ENCODE results near the gene CWC27.

The CWC27 gene

GRCh38 chr5:64980176-64980575, 211.4 kb downstream of the CWC27 start:
- no peak for DNase-seq (ENCODE audit: low read depth)

GRCh38 chr5:64987768-64988167, 219.0 kb downstream of the CWC27 start:
- no peak for DNase-seq (ENCODE audit: low read depth)

GRCh38 chr5:65009207-65009606, 240.5 kb downstream of the CWC27 start:
- DNase-seq (ENCODE audit: low read depth): no peak

GRCh38 chr5:65010841-65011240, 242.1 kb downstream of the CWC27 start:
- no peak for DNase-seq (ENCODE audit: low read depth)

- no peak for DNase-seq (ENCODE audit: low read depth)
Measured at GRCh38 chr5:65012301-65012892, 243.7 kb downstream of the CWC27 start.

- no peak for DNase-seq (ENCODE audit: low read depth)
Measured at GRCh38 chr5:65013166-65013565, 244.4 kb downstream of the CWC27 start.

GRCh38 chr5:65014769-65015168, 246.0 kb downstream of the CWC27 start:
- DNase-seq (ENCODE audit: low read depth): peak; percentile 42

- no peak for DNase-seq (ENCODE audit: low read depth)
Measured at GRCh38 chr5:65015767-65016166, 247.0 kb downstream of the CWC27 start.

- DNase-seq (ENCODE audit: low read depth): no peak
Measured at GRCh38 chr5:65017636-65018035, 248.9 kb downstream of the CWC27 start.

- DNase-seq (ENCODE audit: low read depth): no peak
Measured at GRCh38 chr5:65018763-65019162, 250.0 kb downstream of the CWC27 start.

- no peak for DNase-seq (ENCODE audit: low read depth)
Measured at GRCh38 chr5:65020492-65020891, 251.8 kb downstream of the CWC27 start.

- DNase-seq (ENCODE audit: low read depth): no peak
Measured at GRCh38 chr5:65021527-65022226, 252.9 kb downstream of the CWC27 start.

GRCh38 chr5:65022932-65023331, 254.2 kb downstream of the CWC27 start:
- no peak for DNase-seq (ENCODE audit: low read depth)

GRCh38 chr5:65024681-65025080, 256.0 kb downstream of the CWC27 start:
- DNase-seq (ENCODE audit: low read depth): no peak

GRCh38 chr5:65026816-65027548, 258.3 kb downstream of the CWC27 start:
- DNase-seq (ENCODE audit: low read depth): no peak

GRCh38 chr5:65029178-65029577, 260.4 kb downstream of the CWC27 start:
- DNase-seq (ENCODE audit: low read depth): no peak

GRCh38 chr5:65030056-65030455, 261.3 kb downstream of the CWC27 start:
- no peak for DNase-seq (ENCODE audit: low read depth)

- peak; percentile 90 for DNase-seq (ENCODE audit: low read depth)
Measured at GRCh38 chr5:65032250-65032649, 263.5 kb downstream of the CWC27 start.

GRCh38 chr5:65034029-65034812, 265.5 kb downstream of the CWC27 start:
- DNase-seq (ENCODE audit: low read depth): peak; percentile 23

- DNase-seq (ENCODE audit: low read depth): no peak
Measured at GRCh38 chr5:65034813-65035209, 266.1 kb downstream of the CWC27 start.

- peak; percentile 88 for DNase-seq (ENCODE audit: low read depth)
Measured at GRCh38 chr5:65035211-65036206, 266.8 kb downstream of the CWC27 start.

Measured in fibroblast of gingiva (primary cell).